NCI-H1417 treated with DMSO at 0.1 percent for 48 hours (cell line): ENCODE data around the gene LHFPL6.

Experiments
- DNase-seq: peaks from one replicate; lab custom pipeline; 2025; lab: John Stamatoyannopoulos, UW

LHFPL6 gene

DNA sequence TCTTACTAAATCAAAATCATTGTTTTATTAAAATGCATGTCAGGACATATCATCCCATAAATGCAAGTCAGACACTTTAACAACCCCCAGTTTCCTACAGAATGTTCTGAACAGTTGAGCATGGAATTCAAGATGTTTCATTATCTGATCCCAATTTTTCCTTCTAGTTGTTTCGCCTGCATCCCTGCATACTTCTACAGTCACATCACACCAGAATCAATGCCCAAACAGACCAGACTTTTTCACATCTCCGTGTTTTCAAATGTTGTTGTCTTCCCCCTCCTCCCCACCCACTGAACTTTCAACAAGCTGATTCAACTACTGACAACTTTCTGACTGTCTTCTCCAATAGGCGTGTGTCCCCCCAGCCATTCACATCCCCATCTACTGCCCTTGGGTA, 48.6 kb downstream of the LHFPL6 start:
- no peak for DNase-seq

DNA sequence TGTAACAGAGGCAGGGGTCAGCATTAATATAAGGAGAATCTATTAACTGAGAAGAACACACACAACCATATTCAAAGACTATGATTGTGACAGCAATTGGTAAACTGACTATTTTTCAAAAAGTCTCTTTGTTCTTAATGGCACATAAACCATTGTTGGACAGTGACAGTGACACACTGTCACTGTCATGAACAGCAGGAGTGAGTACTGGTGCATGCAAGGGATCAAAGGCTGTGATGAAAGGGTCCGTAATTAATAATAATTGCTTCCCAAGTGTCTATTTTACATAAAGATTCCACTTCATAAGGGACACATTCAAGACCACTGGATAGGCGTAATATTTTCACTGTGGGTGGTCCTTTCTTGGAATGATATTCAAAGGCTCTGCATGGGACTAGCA, 50.7 kb downstream of the LHFPL6 start:
- peak; percentile 35 for DNase-seq

GRCh38 chr13:39550931-39551330, 52.1 kb downstream of the LHFPL6 start:
- no peak for DNase-seq

DNA sequence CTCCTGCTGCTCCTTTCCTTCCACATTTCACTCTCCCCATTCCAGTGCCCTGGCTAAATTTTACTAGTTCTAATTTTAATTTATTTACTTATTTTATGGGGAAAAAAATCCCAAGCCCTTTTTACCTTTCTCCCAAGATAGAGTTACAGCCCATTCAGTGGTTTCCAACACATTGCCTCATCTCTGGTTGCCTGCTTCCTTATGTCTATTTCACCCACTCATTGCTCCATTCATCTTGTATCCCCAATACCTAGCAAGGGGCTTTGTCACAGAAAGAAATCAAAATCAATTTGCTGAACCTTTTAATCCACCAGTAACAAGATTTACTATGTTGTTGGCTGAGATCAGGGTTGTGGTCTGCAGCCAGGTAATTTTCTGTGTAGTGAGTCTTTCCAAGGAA, 55.9 kb downstream of the LHFPL6 start:
- no peak for DNase-seq

DNA sequence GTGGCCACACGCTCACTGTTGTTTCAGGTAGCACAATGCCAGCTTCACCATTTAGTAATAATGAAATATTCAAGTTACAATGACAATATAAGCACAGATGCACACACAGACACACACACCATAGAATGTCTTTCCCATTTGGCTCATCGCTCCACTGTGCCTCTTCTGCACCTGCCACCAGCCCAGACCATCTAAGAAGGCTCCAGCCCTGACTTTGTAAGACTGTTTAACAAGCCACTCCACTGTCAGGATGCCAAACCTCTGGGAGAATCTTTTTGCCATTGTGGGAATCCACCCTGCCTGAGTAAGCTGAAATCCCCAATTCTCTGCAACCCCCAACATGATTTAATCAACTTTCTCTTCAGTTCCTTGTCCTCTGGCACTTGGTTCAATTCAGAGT, 60.6 kb downstream of the LHFPL6 start:
- no peak for DNase-seq

GRCh38 chr13:39540929-39541605, 61.9 kb downstream of the LHFPL6 start:
- DNase-seq: no peak

GRCh38 chr13:39538816-39539790, 63.9 kb downstream of the LHFPL6 start:
- DNase-seq: peak; percentile 78

DNA sequence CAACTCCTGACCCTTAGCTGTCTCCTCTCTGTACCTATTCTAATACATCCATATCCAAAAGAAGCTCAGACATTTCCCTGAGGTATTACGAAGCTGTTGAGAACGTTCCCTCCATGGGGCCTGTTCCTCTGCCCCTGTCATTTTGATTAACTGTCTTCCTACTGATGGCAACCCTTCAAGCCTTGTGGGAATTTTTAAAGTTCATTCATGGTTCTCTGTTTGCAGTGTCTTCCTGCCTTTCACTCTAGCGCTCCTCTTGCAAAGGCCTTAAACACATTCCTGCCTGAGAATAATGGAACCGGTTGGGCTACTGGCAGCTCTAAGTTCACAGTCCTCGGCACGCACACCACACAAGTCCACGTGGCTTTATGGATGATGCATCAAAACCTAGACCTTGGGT, 66.1 kb downstream of the LHFPL6 start:
- no peak for DNase-seq

- DNase-seq: no peak
Observed at GRCh38 chr13:39536274-39536673, 66.7 kb downstream of the LHFPL6 start.

- no peak for DNase-seq
Observed at GRCh38 chr13:39533651-39534150, 69.3 kb downstream of the LHFPL6 start.

DNA sequence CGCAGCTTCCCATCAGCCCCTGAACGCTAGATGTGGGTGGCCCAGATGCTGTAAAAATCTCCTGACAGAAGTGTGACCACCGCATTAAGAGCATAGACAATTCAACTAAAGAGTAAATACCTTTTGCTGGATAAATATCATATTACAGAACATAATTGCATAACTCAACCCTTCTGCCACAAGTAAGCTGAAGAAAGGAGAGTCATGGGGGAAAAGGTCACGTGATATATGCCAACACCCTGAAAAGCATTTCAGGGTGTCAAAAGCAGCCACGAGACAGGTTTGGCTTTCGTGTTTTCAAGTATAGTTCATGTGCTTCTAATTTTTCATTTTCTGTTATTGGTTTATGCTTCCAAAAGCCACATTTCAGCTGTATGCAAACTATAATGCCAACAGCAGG, 71.3 kb downstream of the LHFPL6 start:
- no peak for DNase-seq

- DNase-seq: no peak
Observed at GRCh38 chr13:39530916-39531315, 72.1 kb downstream of the LHFPL6 start.

- no peak for DNase-seq
Observed at GRCh38 chr13:39528661-39528980, 74.4 kb downstream of the LHFPL6 start.

DNA sequence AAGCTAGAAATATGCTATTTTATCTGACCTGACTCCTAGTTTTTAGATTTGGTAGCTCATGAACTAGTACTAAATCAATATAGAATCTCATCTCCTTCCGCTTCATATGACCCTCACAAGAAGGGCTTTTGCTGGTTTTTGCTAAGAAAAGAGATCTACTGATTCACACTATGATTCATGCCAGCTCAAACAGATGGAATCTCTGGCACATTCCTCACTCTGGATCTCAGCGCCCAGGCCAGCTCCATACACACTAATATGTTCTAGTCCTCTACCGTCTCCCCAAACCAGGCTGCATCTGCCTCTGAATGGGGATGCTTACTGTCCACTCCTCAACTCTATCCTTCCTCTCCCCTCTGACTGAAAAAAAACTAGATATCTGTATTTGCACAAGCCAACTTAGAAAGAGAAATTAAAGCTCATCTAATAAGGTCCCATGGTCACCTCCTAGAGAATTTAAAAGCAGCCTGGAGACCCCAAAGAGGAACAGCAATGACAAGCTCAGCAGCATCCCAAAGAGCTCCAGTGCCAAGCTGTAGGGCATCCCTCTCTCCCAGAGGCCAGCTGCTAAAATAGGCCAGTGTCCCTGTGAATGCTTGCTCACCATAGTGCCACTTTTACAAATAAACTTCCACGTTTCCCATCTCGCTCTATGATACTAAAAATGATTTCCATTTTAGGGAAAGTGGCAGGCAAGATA, 74.9 kb downstream of the LHFPL6 start:
- DNase-seq: no peak

GRCh38 chr13:39527301-39527700, 75.7 kb downstream of the LHFPL6 start:
- DNase-seq: no peak

GRCh38 chr13:39526499-39526898, 76.5 kb downstream of the LHFPL6 start:
- no peak for DNase-seq

- no peak for DNase-seq
Observed at GRCh38 chr13:39525506-39525905, 77.5 kb downstream of the LHFPL6 start.

GRCh38 chr13:39524795-39525194, 78.2 kb downstream of the LHFPL6 start:
- DNase-seq: no peak

DNA sequence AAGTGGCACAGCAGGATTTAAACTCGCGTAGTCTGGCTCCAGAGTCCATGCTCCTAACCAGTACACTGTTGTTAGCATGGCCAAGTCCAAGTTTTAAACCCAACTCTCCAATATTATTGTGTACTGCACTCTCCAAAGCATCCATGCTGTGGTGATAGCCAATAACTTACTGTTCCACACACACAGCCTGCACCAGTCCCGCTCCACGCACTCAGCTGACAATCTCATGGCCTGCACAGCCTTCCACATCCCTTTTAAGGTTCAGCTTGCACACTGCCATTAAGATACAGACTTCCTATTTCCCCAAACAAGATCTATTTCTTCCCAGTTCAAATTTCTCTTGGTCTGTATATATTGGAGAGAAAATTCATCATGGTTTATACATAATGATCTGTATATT, 80.7 kb downstream of the LHFPL6 start:
- no peak for DNase-seq

- no peak for DNase-seq
Observed at GRCh38 chr13:39521701-39522100, 81.3 kb downstream of the LHFPL6 start.

DNA sequence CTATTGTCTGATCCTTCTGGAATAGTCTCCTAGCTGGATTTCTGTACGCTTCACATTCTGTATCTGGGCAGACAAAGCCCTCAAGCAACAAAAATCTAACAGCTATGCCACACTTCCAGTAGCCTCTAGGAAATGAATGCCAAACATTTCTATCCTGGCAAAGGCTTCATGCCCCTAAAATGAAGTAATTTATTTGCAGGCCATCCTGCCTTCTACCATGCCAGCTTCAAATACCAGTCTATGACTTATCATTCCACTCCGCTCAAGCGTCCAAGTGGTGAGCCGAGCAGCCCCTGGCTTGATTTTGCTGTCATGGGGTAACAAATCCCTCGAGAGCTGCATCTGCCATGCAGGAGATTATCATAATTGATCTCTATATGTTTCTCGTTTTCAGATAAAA, 86.9 kb downstream of the LHFPL6 start:
- DNase-seq: no peak

GRCh38 chr13:39515224-39515714, 87.7 kb downstream of the LHFPL6 start:
- no peak for DNase-seq
